IPS-NIHi7 (cell line): ENCODE data around the gene MYADML2.

Source experiments
- DNase-seq: peaks from one replicate; pipeline ENCODE4 v3.0.0; 2012; ENCODE audit warnings: mixed read lengths; ENCODE audit errors: extremely low spot score

The MYADML2 gene

DNA sequence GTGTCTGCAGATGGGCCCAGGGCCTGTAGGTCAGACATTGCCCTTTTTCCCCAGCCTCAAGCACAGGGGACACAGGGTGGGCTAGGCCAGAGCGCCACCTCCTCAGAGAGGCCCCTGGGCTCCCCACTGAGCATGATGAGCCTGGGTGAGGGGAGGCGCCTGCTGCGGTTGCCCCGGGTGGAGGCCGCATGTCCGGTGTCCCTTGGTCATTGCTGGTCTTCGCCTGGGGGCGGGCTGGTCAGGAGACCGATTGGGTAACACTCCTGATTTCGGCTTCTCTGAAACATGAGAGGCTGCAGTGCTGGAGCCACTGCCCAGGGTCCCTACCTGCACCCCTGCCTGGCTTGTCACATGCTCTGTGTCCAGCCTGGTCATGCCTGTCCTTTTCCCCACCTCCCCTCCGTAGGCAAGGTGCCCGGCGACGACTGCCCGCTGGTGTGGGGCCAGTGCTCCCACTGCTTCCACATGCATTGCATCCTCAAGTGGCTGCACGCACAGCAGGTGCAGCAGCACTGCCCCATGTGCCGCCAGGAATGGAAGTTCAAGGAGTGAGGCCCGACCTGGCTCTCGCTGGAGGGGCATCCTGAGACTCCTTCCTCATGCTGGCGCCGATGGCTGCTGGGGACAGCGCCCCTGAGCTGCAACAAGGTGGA, 47.4 kb downstream of the MYADML2 start:
- DNase-seq, result no peak

- no peak for DNase-seq
Measured at GRCh38 chr17:81898885-81899284, 48.1 kb downstream of the MYADML2 start.

DNA sequence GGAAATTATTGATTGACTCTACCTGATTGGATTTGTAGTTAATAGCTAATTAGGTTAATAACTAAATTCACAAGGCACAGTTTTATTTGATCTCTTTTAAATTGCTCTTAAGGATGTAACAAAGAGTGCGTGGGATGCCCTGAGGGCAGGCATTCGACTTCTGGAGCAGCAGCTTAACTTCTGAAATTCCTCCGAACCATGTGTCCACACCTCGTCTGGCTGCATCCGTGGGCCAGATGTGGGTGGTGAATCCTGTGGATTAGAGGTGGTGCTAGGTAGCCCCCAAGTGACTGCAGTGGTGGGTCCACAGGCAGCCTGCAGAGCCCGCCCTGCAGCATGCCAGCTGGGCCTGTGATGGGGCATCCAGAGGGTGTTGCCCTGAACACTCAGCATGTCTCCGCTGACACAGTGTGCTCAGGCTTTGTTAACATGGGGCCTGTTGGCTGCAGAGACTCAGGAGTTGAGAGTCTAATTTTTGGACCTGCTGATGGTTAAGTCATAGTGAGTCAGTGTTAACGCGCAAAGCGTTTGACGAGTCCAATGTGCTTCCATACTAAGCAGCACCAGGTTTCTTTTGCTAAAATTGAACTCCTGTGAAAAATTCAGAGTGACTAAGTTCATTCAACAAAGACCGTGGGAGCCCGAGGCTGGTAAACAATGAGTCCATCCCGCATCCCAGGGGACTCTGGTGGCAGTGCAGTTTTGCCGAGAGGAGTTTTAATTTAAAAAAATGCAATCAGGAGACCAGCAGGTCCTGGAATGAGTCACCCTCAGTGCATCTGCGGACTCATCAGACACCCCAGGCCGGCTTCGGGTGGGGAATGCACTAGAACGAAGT, 48.8 kb downstream of the MYADML2 start:
- no peak for DNase-seq

GRCh38 chr17:81895400-81895799, 51.6 kb downstream of the MYADML2 start:
- DNase-seq, result no peak

DNA sequence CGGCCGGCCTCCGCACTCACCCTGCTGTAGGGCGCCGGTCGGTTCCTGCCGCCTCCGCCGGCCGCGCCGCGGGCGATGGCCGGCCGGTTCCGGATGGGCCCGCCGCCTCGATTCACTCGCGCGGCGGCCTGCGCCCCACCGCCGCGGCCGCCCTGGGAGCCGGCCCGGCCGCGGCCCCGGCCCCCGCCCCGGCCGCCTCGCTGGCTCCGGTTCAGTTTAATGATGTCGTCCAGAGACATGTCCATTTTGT, 55.8 kb downstream of the MYADML2 start:
- DNase-seq, result no peak

DNA sequence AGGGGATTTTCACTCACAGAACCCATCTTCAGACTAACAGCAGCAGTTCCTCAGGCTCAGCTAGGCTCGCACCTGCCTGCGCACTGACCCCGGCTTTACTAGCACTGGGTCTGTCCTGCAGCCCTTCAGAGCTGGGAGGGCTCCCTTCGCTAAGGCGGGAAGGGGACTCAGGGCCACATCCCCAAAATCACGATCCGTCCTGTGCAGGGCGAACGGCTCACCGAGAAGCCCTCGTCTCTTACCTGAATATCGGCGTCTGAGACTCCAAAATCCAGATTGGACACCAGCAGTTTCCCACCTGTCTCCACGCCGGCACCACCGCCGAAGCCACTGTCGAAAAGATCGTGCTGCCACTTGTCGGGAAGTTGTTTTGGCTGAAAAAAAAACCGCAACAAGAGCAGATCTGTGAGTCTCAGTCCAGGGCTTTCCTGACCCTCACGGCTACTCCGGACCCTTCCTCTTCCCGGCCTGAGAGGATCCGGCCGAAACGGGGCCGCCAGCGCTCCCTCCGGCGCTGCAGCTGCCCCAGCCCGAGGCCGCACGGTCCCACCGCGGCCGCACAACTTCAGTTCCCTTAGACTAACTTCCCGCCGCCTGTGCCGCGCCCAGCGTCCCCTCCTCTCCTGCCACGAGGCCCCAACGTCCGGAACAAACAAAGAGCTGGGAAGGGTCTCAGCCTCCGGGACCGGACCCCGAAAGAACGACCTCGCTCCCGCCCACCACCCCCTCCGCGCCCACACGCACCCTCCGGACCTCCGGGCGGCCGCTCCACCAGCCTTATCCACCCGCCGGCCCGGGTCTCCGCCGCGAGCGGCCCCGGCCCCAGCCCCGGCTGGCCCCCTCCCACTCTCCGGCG, 56.4 kb downstream of the MYADML2 start:
- DNase-seq, result no peak
